GM21717 (cell line): ENCODE measurements around the gene INS.
"Not testable (repeated sequence)": the region's sequence is repeated elsewhere in the genome, so short reads cannot be mapped to it uniquely, and the experiment has no call there.

ENCODE experiments used
- ATAC-seq: cut with Tn5 transposase; IDR thresholded peaks from one replicate; pipeline ENCODE4 v1.9.1; 2021; ENCODE audit warnings: mild to moderate bottlenecking, moderate library complexity; ENCODE audit not compliant: unreplicated experiment

INS gene

DNA sequence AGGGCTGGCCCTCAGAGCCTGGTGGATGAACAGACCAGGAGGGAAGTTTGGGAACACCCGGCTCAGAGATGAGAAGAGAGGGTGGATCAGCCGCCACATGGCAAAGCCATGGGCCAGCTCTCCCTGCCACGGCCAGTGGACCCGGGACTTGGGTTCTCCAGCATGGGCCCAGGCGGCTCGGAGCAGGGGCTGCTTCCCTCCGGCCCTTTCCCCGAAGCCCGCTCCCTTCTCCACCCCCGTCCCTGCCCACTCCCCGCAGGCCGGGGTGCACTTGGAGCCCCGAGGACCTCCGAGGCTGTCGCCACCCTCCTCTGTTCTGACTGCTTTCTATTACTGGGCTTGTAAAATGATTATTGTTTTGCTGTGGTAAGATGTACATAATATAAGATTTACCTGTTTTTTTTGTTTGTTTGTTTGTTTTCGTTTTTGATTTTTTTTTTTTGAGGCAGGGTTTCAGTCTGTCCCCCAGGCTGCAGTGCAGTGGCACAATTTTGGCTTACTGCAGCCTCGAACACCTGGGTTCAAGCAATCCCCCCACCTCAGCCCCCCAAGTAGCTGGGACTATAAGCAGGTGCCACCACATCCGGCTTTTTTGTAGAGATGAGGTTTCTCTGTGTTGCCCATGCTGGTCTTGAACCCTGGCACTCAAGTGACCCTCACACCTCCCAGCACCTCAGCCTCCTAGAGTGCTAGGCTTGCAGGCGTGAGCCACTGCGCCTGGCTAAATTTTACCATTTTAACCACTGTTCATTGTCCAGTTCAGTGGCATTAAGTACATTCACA is 21.9 kb upstream of the INS start:
- ATAC-seq = no peak

DNA sequence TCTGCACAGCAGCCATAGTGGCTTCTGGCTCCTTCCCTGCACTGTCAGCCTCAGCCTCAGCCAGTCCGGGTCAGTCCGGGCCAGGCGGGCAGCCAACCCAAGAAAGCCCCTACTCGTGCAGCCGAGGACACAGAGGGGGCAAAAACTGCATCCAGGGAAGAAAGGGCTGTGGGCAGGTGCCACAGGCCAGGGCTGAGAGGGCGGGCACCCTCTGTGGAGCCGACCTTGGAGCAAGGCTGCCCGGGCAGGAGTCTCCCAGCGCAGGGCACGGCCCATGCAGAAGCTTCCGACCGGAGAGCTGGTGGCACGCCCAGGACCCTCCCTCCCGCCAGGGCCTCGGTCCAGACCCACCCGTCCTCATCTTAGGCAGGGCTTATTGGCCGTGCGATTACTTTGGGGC is 21.1 kb upstream of the INS start:
- no peak for ATAC-seq

DNA sequence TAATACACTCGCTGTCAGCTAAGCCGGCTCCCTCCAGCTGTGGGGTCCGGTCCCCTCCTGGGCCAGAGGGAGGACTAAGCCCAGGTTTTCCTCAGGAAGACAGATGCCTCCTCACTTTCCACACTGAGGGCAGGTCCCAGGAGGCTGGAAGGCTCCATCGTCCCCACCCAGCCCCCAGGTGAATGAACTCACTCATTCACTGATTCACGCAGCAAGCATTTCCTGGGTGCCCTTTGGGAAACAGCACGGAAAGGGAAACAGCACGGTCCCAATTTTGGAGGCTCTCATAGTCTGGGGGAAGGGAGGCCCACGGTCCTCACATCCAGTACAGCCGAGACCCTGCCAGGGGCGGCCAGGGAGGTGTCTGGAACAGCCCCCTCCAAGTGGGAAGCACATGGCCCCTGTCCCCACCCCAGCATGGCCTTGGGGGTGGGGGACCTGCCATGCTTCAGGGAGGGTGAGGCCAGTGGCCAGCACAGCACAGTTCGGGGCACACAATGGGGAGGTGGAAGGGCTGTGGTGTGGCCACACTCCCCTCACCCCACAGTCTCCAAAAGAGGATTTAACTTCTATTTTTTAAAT is 19.9 kb upstream of the INS start:
- no peak for ATAC-seq

DNA sequence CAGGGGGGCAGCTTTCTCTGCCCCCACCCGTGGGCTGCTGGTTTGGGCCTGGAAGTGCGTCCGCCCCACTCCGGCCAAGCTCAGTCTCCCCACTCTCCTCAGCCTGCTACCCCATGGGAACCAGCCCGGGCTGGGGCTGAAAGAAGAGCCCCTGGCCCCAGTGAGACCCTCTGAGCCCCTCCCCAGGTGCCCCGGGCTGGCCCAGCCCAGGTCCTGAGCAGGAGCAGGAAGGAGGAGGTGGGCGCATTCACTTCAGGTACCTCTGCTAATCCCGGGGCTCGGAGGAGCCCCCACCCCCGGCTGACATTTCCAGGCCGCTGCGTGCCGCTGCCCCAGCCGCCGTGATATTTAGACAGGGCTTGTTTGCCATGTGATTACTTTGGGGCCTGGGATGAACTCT is 19.3 kb upstream of the INS start:
- ATAC-seq = no peak

DNA sequence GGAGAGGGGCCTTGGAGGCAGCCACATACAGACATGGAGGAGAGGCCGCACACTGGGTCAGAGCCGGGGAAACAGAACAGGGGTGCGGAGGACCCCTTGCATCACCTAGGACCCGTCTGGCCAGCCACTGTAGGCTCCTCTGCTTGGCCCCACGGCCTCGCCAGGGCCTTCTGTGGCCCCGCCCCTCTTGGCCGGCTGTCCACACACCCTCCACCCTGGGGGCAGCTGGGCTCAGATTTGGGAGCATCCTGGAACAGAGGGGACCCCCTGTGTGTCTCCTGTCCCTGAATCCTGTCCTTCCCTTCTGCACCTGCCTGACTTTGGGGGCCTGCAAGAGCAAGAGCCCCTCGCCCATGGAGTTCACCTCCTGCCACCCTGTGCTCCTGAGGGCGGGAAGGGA is 18.5 kb upstream of the INS start:
- ATAC-seq = no peak

DNA sequence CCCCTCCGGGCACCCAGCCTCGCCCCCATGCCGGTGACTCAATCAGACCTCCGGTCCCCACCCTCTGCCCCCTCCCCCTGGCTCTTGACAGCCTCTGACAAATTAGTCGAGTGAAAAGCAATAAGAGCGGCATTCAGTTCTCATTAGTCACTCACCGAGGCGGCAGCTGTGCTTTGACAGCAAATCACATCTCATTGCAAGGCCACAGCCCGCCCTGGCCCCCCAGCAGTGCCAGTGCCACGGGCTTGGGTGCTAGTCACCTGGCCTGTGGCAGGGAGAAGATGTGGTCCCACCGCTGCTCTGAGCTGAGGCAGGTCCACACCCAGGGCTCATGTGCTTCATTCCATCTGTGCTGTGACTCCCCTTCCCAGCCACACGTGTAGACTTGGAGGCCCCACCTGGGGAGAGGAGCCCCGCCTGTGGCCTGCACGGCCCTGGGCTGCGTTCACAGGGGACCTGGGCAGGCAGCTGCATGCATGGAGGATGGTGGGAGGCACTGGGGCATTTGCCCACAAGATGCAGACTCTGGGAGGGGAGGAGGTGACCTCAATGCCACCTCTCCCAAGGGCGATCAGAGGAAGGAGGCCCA is 18.0 kb upstream of the INS start:
- ATAC-seq = no peak

DNA sequence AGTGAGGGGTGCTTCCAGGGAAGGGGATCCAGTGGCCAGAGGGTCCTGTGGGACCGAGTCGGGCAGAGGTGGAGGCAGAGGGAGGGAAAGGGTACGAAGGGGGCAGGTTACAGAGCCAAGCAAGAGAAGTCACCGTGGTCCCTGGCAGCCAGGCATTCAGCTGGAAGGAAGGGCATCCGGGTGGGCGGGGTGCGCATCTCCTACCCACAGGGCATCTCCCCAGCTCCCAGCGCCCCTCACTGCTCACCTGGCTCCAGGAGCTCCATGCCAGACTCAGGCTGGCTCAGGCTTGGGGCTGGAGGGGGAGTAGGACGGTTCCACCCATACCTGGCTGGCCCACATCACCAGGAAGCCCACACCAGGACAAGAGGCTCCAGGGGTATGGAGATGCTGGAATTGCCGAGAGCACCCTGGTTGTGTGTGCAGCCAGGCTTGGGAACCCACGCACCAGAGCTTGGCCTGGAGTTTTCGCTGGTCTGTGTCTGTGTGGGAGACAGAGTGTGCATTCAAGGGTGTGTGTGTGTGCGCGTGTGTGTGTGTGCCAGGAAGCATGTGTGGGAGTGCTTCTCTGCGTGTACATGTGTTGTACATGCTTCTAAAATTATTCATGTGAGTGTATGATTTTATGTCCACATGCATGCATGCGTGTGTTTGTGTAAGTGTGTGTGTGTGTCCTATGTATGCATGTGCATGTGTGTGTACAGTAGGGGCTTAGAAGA is 17.2 kb upstream of the INS start:
- ATAC-seq = not testable (repeated sequence)

DNA sequence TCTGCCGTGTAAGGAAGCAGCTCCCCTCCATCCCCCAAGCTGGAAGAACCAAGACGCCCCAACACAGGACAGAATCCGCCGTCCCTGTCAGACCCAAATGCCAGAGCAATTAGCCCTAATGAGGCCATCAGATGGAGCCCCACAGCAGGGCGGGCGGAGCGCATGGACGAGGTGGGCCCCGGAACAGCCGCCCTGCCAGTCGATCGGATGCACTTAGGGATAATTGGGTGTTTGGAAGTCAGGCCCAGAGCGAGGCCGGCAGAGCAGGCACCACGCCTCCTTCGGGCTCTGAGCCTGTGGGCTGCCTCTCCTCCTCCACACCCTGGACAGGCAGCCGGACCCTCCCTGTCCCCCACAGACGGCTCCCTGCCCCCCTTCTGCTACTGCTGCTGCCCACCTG is 16.1 kb upstream of the INS start:
- ATAC-seq = no peak

DNA sequence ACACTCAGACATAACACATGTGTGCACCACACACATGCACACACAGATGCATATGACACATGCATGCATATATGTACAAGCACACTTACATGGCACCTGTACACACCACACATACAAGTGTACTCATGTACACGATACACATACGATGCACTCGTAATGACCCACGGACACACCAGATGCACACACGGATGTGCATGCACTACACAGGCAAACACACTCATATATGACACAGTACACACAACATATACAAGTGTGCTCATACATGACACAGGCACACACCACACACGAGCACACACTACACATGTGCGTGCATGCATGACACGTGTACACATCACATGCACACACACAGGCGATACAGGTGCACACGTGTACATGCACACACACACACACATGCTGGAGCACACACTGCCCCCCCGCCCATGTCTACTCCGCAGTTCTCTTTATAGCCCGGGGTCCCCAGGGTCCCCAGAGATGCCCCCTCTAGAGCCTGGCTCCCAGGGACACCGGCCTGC is 15.4 kb upstream of the INS start:
- no peak for ATAC-seq

DNA sequence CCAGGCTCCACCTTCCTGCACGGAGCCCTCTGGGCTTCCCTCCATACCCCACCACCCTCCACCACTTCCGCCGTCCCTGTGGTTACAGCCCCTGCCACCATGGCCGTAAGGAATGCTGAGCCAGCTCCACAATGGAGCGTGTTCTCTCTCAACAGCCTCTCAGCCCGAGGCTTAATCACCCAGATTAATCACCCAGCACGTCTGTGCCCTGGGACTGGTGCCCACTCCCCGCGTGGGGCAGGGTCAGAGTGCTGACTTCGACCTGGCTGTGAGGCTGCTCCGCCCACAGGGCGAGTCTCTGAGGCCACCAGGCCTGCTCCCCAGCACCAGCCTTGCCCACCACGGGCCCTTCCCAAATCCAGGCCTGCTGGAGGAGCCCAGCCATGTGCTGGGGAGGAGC is 14.7 kb upstream of the INS start:
- ATAC-seq = no peak

DNA sequence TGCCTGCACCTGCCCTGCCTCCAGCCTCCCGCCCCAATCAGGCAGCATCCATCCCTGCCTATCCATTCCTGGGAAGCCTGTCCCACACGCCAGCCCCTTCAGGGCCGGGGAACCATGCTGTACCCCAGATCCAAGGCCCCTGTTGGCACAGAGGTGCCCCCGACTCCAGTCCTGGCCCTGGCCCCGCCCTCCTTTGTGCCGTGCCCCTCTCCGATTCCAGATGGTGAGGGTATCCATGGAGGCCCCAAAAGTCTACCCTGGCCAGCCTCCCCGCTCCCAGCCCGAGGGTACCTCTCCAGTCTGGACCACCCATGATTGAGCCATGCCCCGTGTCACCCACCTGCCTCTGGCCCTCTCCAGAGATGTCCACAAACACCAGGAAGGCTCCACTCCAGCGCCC is 13.4 kb upstream of the INS start:
- no peak for ATAC-seq

DNA sequence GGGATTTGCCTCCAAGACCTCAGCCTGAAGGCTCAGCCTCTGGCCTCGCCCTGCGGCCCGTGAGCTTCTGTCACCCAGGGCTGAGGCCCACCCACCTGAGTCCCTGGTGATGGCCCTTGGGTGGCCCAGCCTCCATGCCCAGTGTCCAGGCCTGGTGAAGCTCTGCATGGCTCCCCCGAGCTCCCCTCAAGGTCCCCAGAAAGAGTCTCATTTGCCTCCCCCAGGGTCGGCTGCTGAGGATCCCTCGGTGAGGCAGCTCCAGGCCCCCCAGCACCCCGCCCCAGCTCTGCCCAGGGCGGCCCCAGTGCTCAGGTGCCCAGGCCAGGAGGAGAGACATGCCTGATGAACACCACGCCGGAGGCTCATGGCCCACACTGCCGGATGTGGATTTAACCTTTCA is 12.8 kb upstream of the INS start:
- no peak for ATAC-seq

DNA sequence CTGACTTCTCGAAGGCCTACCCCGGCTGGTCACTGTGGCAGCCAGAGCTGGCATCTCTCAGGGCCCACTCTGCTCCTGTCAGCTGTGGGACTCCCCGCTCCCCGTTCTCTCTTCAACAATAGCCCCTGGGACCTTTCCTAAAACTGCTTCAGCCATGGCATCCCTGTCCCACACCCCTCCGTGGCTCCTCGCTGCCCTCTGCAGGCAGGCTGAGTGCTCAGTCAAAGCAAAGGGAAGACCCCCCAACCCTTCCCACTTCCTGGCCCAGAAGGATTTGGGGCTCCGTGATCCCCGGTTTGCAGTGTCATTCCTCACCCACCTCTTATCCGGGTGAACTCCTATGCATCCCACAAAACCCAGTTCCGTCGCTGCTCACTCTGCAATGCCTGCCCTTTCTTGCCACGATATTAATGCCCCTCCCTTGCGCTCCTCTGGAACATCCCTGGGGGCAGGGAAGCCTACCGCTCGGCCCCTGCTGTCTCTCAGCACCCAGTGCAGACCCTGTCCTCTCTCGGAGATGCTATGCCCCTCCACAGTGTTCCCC is 12.2 kb upstream of the INS start:
- no peak for ATAC-seq

DNA sequence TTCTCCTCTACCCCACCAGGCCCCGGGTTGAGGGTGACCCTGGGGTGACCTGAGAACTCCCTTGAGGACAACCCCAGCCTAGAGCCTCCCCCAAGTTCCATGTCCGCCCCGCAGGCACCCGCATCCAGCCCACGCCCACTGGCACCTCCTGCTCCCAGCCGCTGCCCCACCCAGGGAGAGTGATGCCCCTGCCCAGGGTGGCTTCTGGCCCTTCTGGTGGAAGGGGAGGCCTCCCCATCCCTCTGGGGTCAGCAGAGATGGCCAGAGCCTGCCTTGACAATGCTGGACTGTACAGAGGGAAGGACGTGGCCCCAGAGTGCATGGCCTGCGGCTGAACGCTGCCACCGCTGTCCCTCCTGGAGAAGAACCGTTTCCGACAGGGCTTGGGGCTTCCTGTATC is 11.7 kb upstream of the INS start:
- ATAC-seq = no peak

DNA sequence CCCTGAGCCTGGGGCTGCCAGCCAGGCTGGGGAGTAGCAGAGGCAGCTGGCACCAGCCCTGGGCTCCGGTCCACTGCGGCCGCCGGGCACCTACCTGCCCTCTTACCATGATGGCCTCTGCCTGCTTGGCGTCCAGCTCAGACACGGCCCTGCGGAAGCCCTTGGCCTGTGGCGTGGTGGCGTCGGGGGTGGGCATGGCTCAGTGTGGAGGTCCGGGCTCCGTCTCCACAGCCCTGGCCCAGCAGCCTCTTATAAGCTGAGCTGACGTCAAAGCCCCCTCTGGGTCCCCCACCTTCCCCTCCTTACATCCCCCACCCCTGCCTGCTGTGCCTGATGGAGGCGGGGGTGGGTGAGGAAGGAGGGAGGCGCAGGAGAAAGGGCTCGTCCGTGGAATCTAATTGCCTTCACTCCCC is 10.6 kb upstream of the INS start, which contains the start of gene TH:
TH (minus strand) TSS at position 225 of the 413 bp plus-strand sequence; CDS start at position 196, 29 bp downstream.
- no peak for ATAC-seq

DNA sequence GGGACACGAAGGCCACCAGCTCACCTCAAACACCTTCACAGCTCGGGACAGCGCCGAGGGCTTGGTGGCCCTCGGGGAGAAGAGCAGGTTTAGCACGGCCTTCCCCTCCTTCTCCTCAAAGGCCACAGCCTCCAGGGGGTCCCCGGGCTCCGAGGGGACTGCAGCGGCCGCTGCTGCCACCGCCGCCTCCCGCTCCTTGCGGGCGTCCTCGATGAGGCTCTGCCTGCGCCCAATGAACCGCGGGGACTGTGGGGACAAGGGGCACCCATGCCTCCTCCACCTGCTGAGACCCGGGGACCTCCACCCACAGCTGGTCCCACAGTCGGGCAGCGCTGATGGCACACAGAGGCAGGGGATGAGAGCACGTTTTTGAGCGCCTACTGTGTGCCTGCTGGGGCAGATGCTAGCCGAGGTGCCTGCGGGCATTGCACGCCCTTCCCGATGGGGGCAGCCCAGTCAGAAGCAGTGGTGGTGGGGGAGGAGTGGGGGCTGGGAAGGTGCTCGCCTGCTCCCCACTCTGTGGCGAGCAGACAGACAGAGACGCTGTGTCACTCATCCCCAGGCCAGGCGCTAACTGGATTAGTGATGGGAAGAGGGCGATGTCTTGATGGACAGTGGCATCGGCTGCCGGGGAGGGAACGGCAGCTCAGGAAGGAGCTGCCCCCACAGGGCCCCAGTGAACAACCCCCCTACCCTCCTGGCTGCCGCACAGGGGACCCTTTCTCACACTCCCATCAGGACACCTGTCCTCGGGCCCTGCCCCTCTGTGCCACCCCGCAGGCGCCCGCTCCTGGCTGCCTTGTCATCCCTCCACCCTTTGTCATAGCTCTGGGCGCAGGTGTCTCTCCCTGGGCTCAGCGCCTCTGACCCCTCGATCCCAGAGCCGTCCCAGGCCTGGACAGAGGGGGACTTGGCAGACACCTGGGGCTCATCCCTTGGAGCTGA is 8.9 kb upstream of the INS start:
- ATAC-seq = no peak

DNA sequence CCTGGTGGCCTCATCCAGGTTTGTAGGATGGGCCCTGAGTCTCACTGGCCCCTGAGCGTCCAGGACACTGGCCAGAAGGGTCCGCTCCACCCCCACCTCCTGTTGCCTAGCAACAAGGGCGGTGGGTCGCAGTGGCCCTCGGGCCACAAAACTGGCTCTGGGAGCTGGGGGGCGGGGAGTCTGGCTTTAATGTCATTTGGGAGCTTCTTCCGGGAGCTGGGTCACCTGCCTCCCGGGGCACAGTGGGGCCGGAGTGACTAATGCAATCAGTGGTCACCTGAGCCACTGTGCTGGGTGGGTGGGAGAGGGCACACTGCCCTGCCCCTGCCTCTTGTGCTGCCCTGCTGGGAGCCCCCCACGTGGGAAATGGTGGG is 8.0 kb upstream of the INS start:
- ATAC-seq = no peak

DNA sequence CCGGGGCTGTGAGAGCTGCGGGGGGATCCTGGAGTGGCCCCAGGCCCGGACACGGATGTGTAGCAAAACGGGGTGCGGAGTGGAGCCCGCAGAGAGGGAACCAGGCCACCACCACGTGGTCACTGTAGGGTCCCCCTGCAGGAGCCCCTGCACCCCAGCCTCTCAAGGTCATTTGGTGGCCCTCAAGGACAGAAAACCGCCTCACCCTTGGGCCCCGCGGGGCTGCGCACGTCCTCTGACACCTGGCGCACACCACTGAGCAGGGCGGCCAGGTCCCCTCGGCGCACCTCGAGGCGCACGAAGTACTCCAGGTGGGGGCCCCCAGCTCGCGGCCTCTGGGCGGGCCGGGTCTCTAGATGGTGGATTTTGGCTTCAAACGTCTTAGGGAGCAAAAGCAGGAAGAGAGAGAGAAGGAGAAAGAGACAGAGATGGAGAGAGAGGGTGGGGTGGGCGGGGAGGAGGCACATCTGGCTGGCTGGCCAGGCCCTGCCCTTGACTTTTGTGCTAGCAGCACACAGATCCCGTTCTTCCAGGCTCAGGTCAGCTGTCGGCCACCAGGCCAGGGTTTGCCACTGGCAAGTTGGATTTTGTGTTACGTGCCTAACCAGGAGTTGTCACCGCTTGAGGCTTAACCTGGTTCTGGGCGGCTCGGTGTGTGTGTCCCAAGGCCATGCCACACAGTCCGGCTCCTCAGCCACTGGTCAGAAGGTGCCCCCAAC is 7.4 kb upstream of the INS start:
- no peak for ATAC-seq
